RWPE1 (cell line): Measurements from ENCODE around the gene TKT.

Experiments
- CTCF ChIA-PET: fragments of 350-600 bp; sonication (Branson Sonifier 250); formaldehyde crosslinking; extraction: SDS; loops from one replicate; lab custom pipeline; 2021; lab: Yijun Ruan, JAX
- POLR2A ChIA-PET: fragments of 400-600 bp; formaldehyde crosslinking; extraction: SDS; loops from one replicate; lab custom pipeline; 2020; ENCODE audit warnings: antibody characterized with exemption; ENCODE audit not compliant: low non-redundant PET; lab: Yijun Ruan, JAX
- DNase-seq: peaks from one replicate; pipeline ENCODE4 v3.0.0; 2012; ENCODE audit warnings: low spot score
- H3K27ac ChIP-seq: fragments of 450-650 bp; 2 replicates; pipeline ENCODE4 v1.5.1; 2017
- TF ChIP-seq, protein P1 (sequence below): fragments of 450-650 bp; conservative IDR thresholded peaks from 2 replicates; pipeline ENCODE4 v1.5.1; 2017; ENCODE audit warnings: low read depth, mild to moderate bottlenecking

TKT gene

DNA sequence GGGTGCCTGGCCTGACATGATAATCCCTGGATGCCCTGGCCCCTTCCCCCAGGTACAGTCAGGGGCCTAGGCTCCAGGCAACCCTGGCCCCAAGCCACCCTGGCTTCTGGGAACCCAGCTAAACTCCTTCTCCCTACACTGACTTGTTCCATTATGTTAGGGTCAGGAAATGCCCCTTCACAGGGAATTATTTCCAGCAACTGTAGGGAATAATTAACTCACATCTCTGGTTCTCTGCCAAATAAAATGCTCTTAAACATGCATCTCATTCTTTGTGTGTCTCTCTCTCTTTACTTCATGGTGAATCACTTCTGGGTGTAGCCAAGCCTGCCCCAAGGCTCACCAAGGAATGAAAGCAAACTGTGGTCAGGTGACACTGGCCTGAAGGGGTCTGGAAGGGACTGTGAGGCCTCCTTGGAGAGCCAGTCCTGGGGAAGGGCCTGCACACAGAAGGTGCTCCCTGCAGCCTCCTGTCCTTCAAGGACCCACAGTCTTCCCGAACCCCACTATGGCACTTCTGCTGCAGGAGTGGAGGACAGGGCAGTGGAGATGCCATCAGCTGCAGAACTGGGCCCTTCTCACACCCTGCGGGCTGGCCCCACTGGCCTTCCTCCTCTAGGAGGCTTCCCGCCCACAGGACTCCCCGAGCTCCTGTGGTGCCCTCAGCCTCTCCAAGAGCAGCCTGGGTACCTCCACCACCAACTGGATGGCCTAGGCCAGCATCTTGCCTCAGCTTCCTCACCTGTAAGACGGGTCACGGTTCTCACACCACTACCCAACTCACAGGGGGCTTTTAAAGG, 17.6 kb downstream of the TKT start:
- TF ChIP-seq, protein P1, sequence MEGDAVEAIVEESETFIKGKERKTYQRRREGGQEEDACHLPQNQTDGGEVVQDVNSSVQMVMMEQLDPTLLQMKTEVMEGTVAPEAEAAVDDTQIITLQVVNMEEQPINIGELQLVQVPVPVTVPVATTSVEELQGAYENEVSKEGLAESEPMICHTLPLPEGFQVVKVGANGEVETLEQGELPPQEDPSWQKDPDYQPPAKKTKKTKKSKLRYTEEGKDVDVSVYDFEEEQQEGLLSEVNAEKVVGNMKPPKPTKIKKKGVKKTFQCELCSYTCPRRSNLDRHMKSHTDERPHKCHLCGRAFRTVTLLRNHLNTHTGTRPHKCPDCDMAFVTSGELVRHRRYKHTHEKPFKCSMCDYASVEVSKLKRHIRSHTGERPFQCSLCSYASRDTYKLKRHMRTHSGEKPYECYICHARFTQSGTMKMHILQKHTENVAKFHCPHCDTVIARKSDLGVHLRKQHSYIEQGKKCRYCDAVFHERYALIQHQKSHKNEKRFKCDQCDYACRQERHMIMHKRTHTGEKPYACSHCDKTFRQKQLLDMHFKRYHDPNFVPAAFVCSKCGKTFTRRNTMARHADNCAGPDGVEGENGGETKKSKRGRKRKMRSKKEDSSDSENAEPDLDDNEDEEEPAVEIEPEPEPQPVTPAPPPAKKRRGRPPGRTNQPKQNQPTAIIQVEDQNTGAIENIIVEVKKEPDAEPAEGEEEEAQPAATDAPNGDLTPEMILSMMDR: no peak
- ChIA-PET POLR2A (interaction anchor here (0.6 kb wide), 1 partner anchor 23 kb away, joined by 4 read pairs; no protein-coding TSS in a partner anchor), CTCF (interaction anchor here (2.0 kb wide), 1 partner anchor 18 kb away, joined by 4 read pairs; no protein-coding TSS in a partner anchor)
- peak; percentile 82 for DNase-seq
- H3K27ac ChIP-seq: peak overlapping the region; percentile 96

DNA sequence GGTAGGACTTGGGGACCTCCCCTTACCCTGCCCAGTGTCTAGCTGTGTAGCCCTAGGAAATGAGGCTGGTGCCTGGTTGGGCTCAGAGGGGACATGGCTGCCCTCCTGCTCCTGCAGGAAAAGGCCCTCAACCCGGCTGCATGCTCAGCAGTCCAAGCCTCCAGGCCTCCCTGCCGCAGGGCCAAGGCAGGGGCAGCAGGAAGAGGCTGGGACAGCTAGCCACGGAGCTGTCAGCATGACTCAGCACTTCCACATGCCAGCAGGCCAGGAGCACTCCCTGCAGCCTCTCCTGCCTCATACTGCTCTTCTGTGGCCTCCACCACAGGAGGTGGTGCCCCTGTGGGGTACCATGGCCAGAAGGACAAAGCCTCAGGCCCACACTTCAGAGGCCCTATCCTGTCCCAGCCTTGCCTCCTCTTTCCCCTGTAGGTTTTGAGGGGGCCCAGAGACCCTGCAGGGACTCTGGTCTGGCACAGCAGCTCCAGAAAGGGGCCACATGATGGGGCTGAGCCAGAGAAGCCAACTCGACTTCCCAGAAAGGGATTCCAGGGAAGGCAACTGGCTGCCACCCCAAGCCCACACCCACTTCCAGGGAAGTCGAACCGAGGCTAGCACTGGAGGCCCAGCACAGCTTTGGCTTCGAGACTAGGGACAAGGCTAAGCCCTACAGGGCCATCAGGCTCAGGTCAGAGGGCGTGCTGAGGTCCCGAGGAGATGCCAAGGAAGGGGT, 19.5 kb downstream of the TKT start:
- ChIA-PET POLR2A (no interaction called here), CTCF (interaction anchor here (0.6 to 2.0 kb wide), 2 partner anchors 16 to 128 kb away, joined by 4 to 8 read pairs; no protein-coding TSS in a partner anchor)
- H3K27ac ChIP-seq: peak overlapping the region; percentile 96
- peak; percentile 60 for DNase-seq
- TF ChIP-seq, protein P1: no peak

DNA sequence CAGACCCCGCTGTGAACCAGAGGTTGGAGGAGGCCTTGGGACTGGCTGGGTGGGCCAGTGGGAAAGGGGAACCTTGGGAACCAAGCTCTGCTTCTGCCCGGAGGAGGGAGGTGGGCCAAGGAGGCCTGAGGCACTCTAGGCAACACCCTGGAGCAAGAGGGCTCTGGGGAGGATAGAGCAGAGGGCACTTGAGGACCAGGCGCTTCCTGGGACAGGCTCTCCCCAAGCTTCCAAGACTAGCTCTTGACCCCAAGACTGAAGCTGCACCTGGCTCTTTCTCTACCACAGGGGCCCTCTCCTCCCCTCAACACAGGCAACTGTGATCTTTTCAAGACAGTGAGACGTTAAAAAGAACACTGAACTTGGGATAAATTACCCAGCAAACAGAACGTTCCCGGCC, 20.3 kb downstream of the TKT start:
- DNase-seq: no peak
- ChIA-PET CTCF (no interaction called here), POLR2A (no interaction called here)
- peak overlapping the region; percentile 96 for H3K27ac ChIP-seq
- TF ChIP-seq, protein P1: no peak

- peak overlapping the region; percentile 96 for H3K27ac ChIP-seq
- TF ChIP-seq, protein P1: no peak
- no peak for DNase-seq
- POLR2A ChIA-PET: no interaction called here
- CTCF ChIA-PET: no interaction called here
Measured at GRCh38 chr3:53234841-53235232, 21.0 kb downstream of the TKT start.

- TF ChIP-seq, protein P1: no peak
- CTCF ChIA-PET: no interaction called here
- H3K27ac ChIP-seq: peak overlapping the region; percentile 96
- POLR2A ChIA-PET: no interaction called here
- DNase-seq: no peak
Measured at GRCh38 chr3:53234130-53234840, 21.5 kb downstream of the TKT start.
